OCI-LY7 (cell line): ENCODE data around the gene ITM2B. TPM values are rescaled to one million over a fixed set of nuclear protein-coding genes. Genes with fewer than 3 reads are reported as not detected.

Experiments used
- BruUV-seq: library from RNA; stranded (reverse); fragments of 400-500 nt; replicated peaks from 2 replicates; lab custom pipeline; 2021; lab: Mats Ljungman, UMichigan
- CTCF ChIA-PET: fragments of 300-600 bp; sonication (Branson Sonifier 250); formaldehyde crosslinking; loops from one replicate; lab custom pipeline; 2022; ENCODE audit warnings: antibody characterized with exemption; ENCODE audit not compliant: unreplicated experiment; lab: Charles Lee
- POLR2A ChIA-PET: fragments of 300-600 bp; sonication (Branson Sonifier 250); formaldehyde crosslinking; loops from one replicate; lab custom pipeline; 2022; ENCODE audit warnings: antibody characterized with exemption; lab: Charles Lee
- DNase-seq: peaks from one replicate; pipeline ENCODE4 v3.0.0-alpha.2; 2015; ENCODE audit warnings: low spot score
- H2AFZ ChIP-seq: fragments of 200-600 bp; sonication (generic), shearing (Covaris generic); 2 replicates; pipeline ENCODE4 v1.6.1; 2014; ENCODE audit warnings: mild to moderate bottlenecking, antibody characterized with exemption, low read length, moderate library complexity
- H3K27ac ChIP-seq: fragments of 200-600 bp; sonication (generic); 2 replicates; pipeline ENCODE4 v1.5.1; 2014; ENCODE audit warnings: mixed run types, low read depth, mild to moderate bottlenecking, moderate library complexity, low read length, inconsistent platforms; ENCODE audit not compliant: poor library complexity, severe bottlenecking
- H3K36me3 ChIP-seq: fragments of 200-600 bp; sonication (generic); 2 replicates; pipeline ENCODE4 v1.6.1; 2014; ENCODE audit warnings: mild to moderate bottlenecking, antibody characterized with exemption, low read length, moderate library complexity, mixed read lengths; ENCODE audit not compliant: insufficient read depth
- H3K4me1 ChIP-seq: fragments of 200-600 bp; sonication (generic); 2 replicates; pipeline ENCODE4 v1.5.1; 2014; ENCODE audit warnings: mild to moderate bottlenecking, low read length; ENCODE audit not compliant: insufficient read depth, poor library complexity, severe bottlenecking
- H3K4me2 ChIP-seq: fragments of 200-600 bp; sonication (generic); 2 replicates; pipeline ENCODE4 v1.6.1; 2014; ENCODE audit warnings: mild to moderate bottlenecking, low read length
- H3K4me3 ChIP-seq: fragments of 200-600 bp; sonication (generic); 2 replicates; pipeline ENCODE4 v1.5.1; 2014; ENCODE audit warnings: mild to moderate bottlenecking, low read depth, low read length; ENCODE audit not compliant: poor library complexity, severe bottlenecking
- H3K79me2 ChIP-seq: fragments of 200-600 bp; sonication (generic); 2 replicates; pipeline ENCODE4 v1.6.1; 2016; ENCODE audit warnings: low read depth, mild to moderate bottlenecking, low read length, moderate library complexity, mixed read lengths; ENCODE audit not compliant: insufficient read depth
- H3K9me2 ChIP-seq: fragments of 200-600 bp; sonication (generic); 2 replicates; pipeline ENCODE4 v1.6.1; 2016; ENCODE audit warnings: mild to moderate bottlenecking, low read length, mixed read lengths; ENCODE audit not compliant: insufficient read depth
- H3K9me3 ChIP-seq: fragments of 200-600 bp; sonication (generic); 2 replicates; pipeline ENCODE4 v1.6.1; 2014; ENCODE audit warnings: mild to moderate bottlenecking, mixed run types, low read length, mixed read lengths
- H4K20me1 ChIP-seq: fragments of 200-600 bp; sonication (generic); 2 replicates; pipeline ENCODE4 v1.6.1; 2014; ENCODE audit warnings: mild to moderate bottlenecking, antibody characterized with exemption, low read length, moderate library complexity, mixed read lengths; ENCODE audit not compliant: insufficient read depth
- EZH2phosphoT487 ChIP-seq: fragments of 200-600 bp; sonication (generic); IDR thresholded peaks from 2 replicates; pipeline ENCODE4 v1.6.1; 2018; ENCODE audit warnings: low read depth, borderline replicate concordance, mild to moderate bottlenecking, mixed run types, antibody characterized with exemption, low read length, moderate library complexity, mixed read lengths
- intact Hi-C: fragments of 100-400 bp; cut with micrococcal nuclease; formaldehyde crosslinking; loops from one replicate; pipeline ENCODE4 v1.10.0; 2022; ENCODE audit not compliant: unreplicated experiment
- total RNA-seq, 2 experiments: library from RNA; depleted of rRNA in 1 of 2; stranded (reverse); fragments of >200 nt in 1 of 2; shearing (Covaris generic) in 1 of 2; gene quantifications; 2 replicates each; pipeline ENCODE4 v1.2.3, GENCODE V29; 2014 to 2022
- TF ChIP-seq, protein P1 (sequence below): fragments of 200-600 bp; sonication (generic); conservative IDR thresholded peaks from 2 replicates; pipeline ENCODE4 v1.5.1; 2014; ENCODE audit warnings: mild to moderate bottlenecking, antibody characterized with exemption, low read length, moderate library complexity, mixed read lengths

Gene ITM2B
- total RNA-seq, 2 experiments from 2014 or later, result 14.7 to 43.3 TPM

- BruUV-seq, result no TSS peak
- Histone ChIP-seq H3K9me2 (no peaks in the 10 kb centered on the region), H3K4me3 (no peak overlapping the region), H3K79me2 (peaks cover 44% of the 10 kb centered on the region), H2AFZ (no peak overlapping the region), H3K27ac (no peak overlapping the region), H4K20me1 (no peaks in the 10 kb centered on the region), H3K9me3 (peaks cover 23% of the 10 kb centered on the region), H3K4me2 (no peak overlapping the region), H3K4me1 (no peaks in the 10 kb centered on the region), H3K36me3 (peaks cover 99% of the 10 kb centered on the region)
- intact Hi-C loops, result no loop called here
- DNase-seq, result no peak
- ChIA-PET POLR2A (no interaction called here), CTCF (no interaction called here)
- TF ChIP-seq EZH2phosphoT487, result no peak
- TF ChIP-seq, protein P1, sequence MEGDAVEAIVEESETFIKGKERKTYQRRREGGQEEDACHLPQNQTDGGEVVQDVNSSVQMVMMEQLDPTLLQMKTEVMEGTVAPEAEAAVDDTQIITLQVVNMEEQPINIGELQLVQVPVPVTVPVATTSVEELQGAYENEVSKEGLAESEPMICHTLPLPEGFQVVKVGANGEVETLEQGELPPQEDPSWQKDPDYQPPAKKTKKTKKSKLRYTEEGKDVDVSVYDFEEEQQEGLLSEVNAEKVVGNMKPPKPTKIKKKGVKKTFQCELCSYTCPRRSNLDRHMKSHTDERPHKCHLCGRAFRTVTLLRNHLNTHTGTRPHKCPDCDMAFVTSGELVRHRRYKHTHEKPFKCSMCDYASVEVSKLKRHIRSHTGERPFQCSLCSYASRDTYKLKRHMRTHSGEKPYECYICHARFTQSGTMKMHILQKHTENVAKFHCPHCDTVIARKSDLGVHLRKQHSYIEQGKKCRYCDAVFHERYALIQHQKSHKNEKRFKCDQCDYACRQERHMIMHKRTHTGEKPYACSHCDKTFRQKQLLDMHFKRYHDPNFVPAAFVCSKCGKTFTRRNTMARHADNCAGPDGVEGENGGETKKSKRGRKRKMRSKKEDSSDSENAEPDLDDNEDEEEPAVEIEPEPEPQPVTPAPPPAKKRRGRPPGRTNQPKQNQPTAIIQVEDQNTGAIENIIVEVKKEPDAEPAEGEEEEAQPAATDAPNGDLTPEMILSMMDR, result no peak
Measured at GRCh38 chr13:48316826-48317510, 84.0 kb downstream of the ITM2B start.

- no peak overlapping the region for H3K4me2 ChIP-seq
- peaks cover 30% of the 10 kb centered on the region for H3K9me3 ChIP-seq
- ChIA-PET POLR2A (no interaction called here), CTCF (no interaction called here)
- peaks cover 44% of the 10 kb centered on the region for H3K79me2 ChIP-seq
- no peak overlapping the region for H2AFZ ChIP-seq
- H3K36me3 ChIP-seq, result peaks cover 99% of the 10 kb centered on the region
- DNase-seq, result no peak
- H3K4me3 ChIP-seq, result no peak overlapping the region
- H3K9me2 ChIP-seq, result no peaks in the 10 kb centered on the region
- no TSS peak for BruUV-seq
- H3K27ac ChIP-seq, result no peak overlapping the region
- no peaks in the 10 kb centered on the region for H3K4me1 ChIP-seq
- TF ChIP-seq, protein P1, result no peak
- TF ChIP-seq EZH2phosphoT487, result no peak
- intact Hi-C loops, result no loop called here
- no peaks in the 10 kb centered on the region for H4K20me1 ChIP-seq
Measured at GRCh38 chr13:48317511-48318376, 84.7 kb downstream of the ITM2B start.
